WTC11 (cell line): Measurements from ENCODE around the gene ZC2HC1C. TPM values are rescaled to one million over a fixed set of nuclear protein-coding genes. Genes with fewer than 3 reads are reported as not detected.

Experiments
- ATAC-seq: fragments of 200-7000 bp; cut with Tn5 transposase; 2 replicates; pipeline ENCODE4 v1.10.0; 2021; ENCODE audit warnings: mild to moderate bottlenecking, moderate library complexity
- CTCF ChIA-PET: fragments of 300-600 bp; sonication (Branson Sonifier 250); formaldehyde crosslinking; loops from one replicate; lab custom pipeline; 2021; ENCODE audit warnings: antibody characterized with exemption; lab: Charles Lee
- POLR2A ChIA-PET: fragments of 350-600 bp; sonication (Branson Sonifier 250); formaldehyde crosslinking; loops from one replicate; lab custom pipeline; 2021; ENCODE audit warnings: antibody characterized with exemption; lab: Charles Lee
- DNase-seq: peaks from one replicate; pipeline ENCODE4 v3.0.0; 2021; ENCODE audit warnings: low spot score
- H3K27ac Mint-ChIP-seq: 2 replicates; pipeline ENCODE4 v1.8.0; 2021; ENCODE audit warnings: mixed read lengths
- H3K27me3 Mint-ChIP-seq: 2 replicates; pipeline ENCODE4 v1.8.0; 2021; ENCODE audit warnings: low read depth, mild to moderate bottlenecking, moderate library complexity, mixed read lengths
- H3K36me3 Mint-ChIP-seq: 2 replicates; pipeline ENCODE4 v1.8.0; 2021; ENCODE audit warnings: mixed read lengths
- H3K4me1 Mint-ChIP-seq: 2 replicates; pipeline ENCODE4 v1.8.0; 2022; ENCODE audit warnings: mixed read lengths
- H3K4me3 Mint-ChIP-seq: 2 replicates; pipeline ENCODE4 v1.8.0; 2021; ENCODE audit warnings: mild to moderate bottlenecking, moderate library complexity, mixed read lengths
- H3K9me3 Mint-ChIP-seq: 2 replicates; pipeline ENCODE4 v1.8.0; 2021; ENCODE audit warnings: mixed read lengths
- ELF4 ChIP-seq: sonication (generic); formaldehyde crosslinking; IDR thresholded peaks from 2 replicates; pipeline ENCODE4 v1.8.1; 2022; ENCODE audit warnings: low read depth, mild to moderate bottlenecking, moderate library complexity, missing genetic modification reagents
- ESRRA ChIP-seq: sonication (generic); formaldehyde crosslinking; IDR thresholded peaks from 2 replicates; pipeline ENCODE4 v1.8.1; 2022; ENCODE audit warnings: mild to moderate bottlenecking, missing genetic modification reagents, borderline replicate concordance
- FOXP1 ChIP-seq: sonication (generic); formaldehyde crosslinking; IDR thresholded peaks from 2 replicates; pipeline ENCODE4 v1.8.0; 2022; ENCODE audit warnings: missing genetic modification reagents, mild to moderate bottlenecking, moderate library complexity, borderline replicate concordance
- GRHL2 ChIP-seq: fragments of 250-450 bp; sonication (Bioruptor Pico); IDR thresholded peaks from 2 replicates; pipeline ENCODE4 v1.8.0; 2022; ENCODE audit warnings: mild to moderate bottlenecking, moderate library complexity; ENCODE audit not compliant: insufficient replicate concordance, severe bottlenecking
- GTF2I ChIP-seq: fragments of 250-450 bp; sonication (Bioruptor Pico); conservative IDR thresholded peaks from 2 replicates; pipeline ENCODE4 v1.4.0; 2021; ENCODE audit warnings: mild to moderate bottlenecking
- HMGA2 ChIP-seq: fragments of 250-450 bp; sonication (Bioruptor Pico); IDR thresholded peaks from 2 replicates; pipeline ENCODE4 v1.4.0; 2021; ENCODE audit warnings: mild to moderate bottlenecking, moderate library complexity
- IRF2 ChIP-seq: sonication (generic); formaldehyde crosslinking; IDR thresholded peaks from 2 replicates; pipeline ENCODE4 v1.8.0; 2022; ENCODE audit warnings: low read depth, missing genetic modification reagents, borderline replicate concordance
- KAT7 ChIP-seq: sonication (generic); formaldehyde crosslinking; IDR thresholded peaks from 2 replicates; pipeline ENCODE4 v1.8.1; 2023; ENCODE audit warnings: missing genetic modification reagents, mild to moderate bottlenecking, borderline replicate concordance
- NFE2L1 ChIP-seq: sonication (generic); formaldehyde crosslinking; IDR thresholded peaks from 2 replicates; pipeline ENCODE4 v1.8.1; 2023; ENCODE audit warnings: missing genetic modification reagents
- RORB ChIP-seq: fragments of 250-450 bp; sonication (Bioruptor Pico); IDR thresholded peaks from 2 replicates; pipeline ENCODE4 v1.9.0; 2021; ENCODE audit warnings: mild to moderate bottlenecking
- ZNF121 ChIP-seq: sonication (generic); formaldehyde crosslinking; IDR thresholded peaks from 2 replicates; pipeline ENCODE4 v1.8.0; 2023; ENCODE audit warnings: missing genetic modification reagents
- ZNF423 ChIP-seq: fragments of 250-450 bp; sonication (Bioruptor Pico); IDR thresholded peaks from 2 replicates; pipeline ENCODE4 v2.1.2; 2022; ENCODE audit warnings: mild to moderate bottlenecking, moderate library complexity
- total RNA-seq: library from RNA; stranded (reverse); gene quantifications from 3 replicates; pipeline ENCODE4 v1.2.3, GENCODE V29; 2021
- TF ChIP-seq, protein P1 (sequence below): sonication (generic); formaldehyde crosslinking; IDR thresholded peaks from 2 replicates; pipeline ENCODE4 v1.8.1; 2023; ENCODE audit warnings: mild to moderate bottlenecking, missing genetic modification reagents
- TF ChIP-seq, protein P2 (sequence below): sonication (generic); formaldehyde crosslinking; IDR thresholded peaks from 2 replicates; pipeline ENCODE4 v1.8.0; 2022; ENCODE audit warnings: mild to moderate bottlenecking, missing genetic modification reagents
- TF ChIP-seq, protein P3 (sequence below): sonication (generic); formaldehyde crosslinking; IDR thresholded peaks from 2 replicates; pipeline ENCODE4 v1.8.1; 2023; ENCODE audit warnings: mild to moderate bottlenecking, moderate library complexity, missing genetic modification reagents
- TF ChIP-seq, protein P4 (sequence below): sonication (generic); formaldehyde crosslinking; IDR thresholded peaks from 2 replicates; pipeline ENCODE4 v1.8.0; 2022; ENCODE audit warnings: mild to moderate bottlenecking, missing genetic modification reagents
- TF ChIP-seq, protein P5 (sequence below): fragments of 250-450 bp; sonication (Bioruptor Pico); conservative IDR thresholded peaks from 2 replicates; pipeline ENCODE4 v1.9.0; 2021; ENCODE audit warnings: mild to moderate bottlenecking
- TF ChIP-seq, protein P6 (sequence below): sonication (generic); formaldehyde crosslinking; IDR thresholded peaks from 2 replicates; pipeline ENCODE4 v1.8.1; 2023; ENCODE audit warnings: mild to moderate bottlenecking, missing genetic modification reagents, moderate library complexity
- TF ChIP-seq, protein P7 (sequence below): sonication (generic); formaldehyde crosslinking; IDR thresholded peaks from 2 replicates; pipeline ENCODE4 v1.8.0; 2022; ENCODE audit warnings: mild to moderate bottlenecking, missing genetic modification reagents
- TF ChIP-seq, protein P8 (sequence below): sonication (generic); formaldehyde crosslinking; IDR thresholded peaks from 2 replicates; pipeline ENCODE4 v1.8.0; 2023; ENCODE audit warnings: missing genetic modification reagents, mild to moderate bottlenecking, borderline replicate concordance
- TF ChIP-seq, protein P9 (sequence below): sonication (generic); formaldehyde crosslinking; IDR thresholded peaks from 2 replicates; pipeline ENCODE4 v1.8.1; 2022; ENCODE audit warnings: mild to moderate bottlenecking, missing genetic modification reagents, moderate library complexity, borderline replicate concordance

Gene ZC2HC1C
- total RNA-seq, 1 experiment from 2014 or later: 1.6 TPM

DNA sequence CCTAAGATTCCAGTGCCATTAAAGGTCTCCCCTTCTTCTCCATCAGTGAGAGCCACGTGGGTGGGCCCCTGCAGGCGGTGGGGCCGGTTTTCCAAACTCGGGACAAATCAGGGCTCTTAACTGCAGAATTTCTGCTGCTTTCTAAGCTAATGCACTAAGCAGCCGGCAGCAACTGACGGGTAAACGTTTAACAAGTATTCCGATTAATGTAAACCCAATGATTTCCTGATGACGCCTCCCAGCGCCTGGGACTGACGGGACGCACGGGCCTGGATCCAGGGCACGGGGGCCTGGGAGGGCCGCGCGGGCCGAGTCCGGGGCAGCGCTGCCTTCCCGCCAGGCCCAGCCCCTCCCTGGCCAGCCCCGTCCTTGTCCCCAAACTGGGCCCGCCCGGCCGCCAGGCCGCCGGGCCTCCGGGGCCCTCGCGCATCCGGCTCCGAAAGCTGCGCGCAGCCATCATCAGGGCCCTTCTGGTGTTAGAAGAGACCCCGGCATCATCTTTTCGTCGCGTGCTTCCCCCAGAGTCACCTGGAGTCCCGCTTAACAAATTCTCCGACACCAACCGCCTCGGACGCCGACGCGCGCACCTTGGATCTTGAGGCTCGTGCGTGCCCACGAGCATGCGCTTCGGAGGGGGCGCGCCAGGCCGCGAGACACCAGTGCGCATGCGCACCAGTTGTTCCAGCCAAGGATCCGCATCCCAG, 18.4 kb upstream of the ZC2HC1C start, which contains the start of gene MLH3:
Gene MLH3 (minus strand): TSS at position 616 of the 704 bp plus-strand sequence. CDS start 1,812 bp downstream, outside the sequence.
- no peaks in the 10 kb centered on the region for H3K9me3 Mint-ChIP-seq
- no peaks in the 10 kb centered on the region for H3K27me3 Mint-ChIP-seq
- ChIA-PET CTCF (interaction anchor here (0.9 to 1.1 kb wide), 5 partner anchors 13 to 190 kb away, joined by 3 to 5 read pairs (median 3); partner anchors contain the start of gene ACYP1), POLR2A (no interaction called here)
- H3K27ac Mint-ChIP-seq: peak within 1 kb of the TSS; percentile 87
- peaks cover 8% of the 10 kb centered on the region; the same call in 1 of the 2 replicates for H3K4me1 Mint-ChIP-seq
- peaks cover 8% of the 10 kb centered on the region for H3K36me3 Mint-ChIP-seq
- H3K4me3 Mint-ChIP-seq: peak within 1 kb of the TSS; percentile 78
- ATAC-seq (peak; percentile 92), DNase-seq (peak; percentile 90)
- TF ChIP-seq, protein P1, sequence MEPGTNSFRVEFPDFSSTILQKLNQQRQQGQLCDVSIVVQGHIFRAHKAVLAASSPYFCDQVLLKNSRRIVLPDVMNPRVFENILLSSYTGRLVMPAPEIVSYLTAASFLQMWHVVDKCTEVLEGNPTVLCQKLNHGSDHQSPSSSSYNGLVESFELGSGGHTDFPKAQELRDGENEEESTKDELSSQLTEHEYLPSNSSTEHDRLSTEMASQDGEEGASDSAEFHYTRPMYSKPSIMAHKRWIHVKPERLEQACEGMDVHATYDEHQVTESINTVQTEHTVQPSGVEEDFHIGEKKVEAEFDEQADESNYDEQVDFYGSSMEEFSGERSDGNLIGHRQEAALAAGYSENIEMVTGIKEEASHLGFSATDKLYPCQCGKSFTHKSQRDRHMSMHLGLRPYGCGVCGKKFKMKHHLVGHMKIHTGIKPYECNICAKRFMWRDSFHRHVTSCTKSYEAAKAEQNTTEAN (CRISPR knock-in tag): no peak
- no peak for TF ChIP-seq ESRRA
- TF ChIP-seq HMGA2 (CRISPR knock-in tag): 0 out of 2 replicates have a peak, but pooled peaks have one; percentile 8
- no peak for TF ChIP-seq IRF2 (CRISPR knock-in tag)
- TF ChIP-seq, protein P2, sequence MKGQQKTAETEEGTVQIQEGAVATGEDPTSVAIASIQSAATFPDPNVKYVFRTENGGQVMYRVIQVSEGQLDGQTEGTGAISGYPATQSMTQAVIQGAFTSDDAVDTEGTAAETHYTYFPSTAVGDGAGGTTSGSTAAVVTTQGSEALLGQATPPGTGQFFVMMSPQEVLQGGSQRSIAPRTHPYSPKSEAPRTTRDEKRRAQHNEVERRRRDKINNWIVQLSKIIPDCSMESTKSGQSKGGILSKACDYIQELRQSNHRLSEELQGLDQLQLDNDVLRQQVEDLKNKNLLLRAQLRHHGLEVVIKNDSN (CRISPR knock-in tag): peak; percentile 27; the same call in 1 of the 2 replicates
- TF ChIP-seq ELF4 (CRISPR knock-in tag): 0 out of 2 replicates have a peak, but pooled peaks have one; percentile 61
- TF ChIP-seq, protein P3, sequence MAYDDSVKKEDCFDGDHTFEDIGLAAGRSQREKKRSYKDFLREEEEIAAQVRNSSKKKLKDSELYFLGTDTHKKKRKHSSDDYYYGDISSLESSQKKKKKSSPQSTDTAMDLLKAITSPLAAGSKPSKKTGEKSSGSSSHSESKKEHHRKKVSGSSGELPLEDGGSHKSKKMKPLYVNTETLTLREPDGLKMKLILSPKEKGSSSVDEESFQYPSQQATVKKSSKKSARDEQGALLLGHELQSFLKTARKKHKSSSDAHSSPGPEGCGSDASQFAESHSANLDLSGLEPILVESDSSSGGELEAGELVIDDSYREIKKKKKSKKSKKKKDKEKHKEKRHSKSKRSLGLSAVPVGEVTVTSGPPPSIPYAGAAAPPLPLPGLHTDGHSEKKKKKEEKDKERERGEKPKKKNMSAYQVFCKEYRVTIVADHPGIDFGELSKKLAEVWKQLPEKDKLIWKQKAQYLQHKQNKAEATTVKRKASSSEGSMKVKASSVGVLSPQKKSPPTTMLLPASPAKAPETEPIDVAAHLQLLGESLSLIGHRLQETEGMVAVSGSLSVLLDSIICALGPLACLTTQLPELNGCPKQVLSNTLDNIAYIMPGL (CRISPR knock-in tag): peak; percentile 66; the same call in 1 of the 2 replicates
- TF ChIP-seq, protein P4, sequence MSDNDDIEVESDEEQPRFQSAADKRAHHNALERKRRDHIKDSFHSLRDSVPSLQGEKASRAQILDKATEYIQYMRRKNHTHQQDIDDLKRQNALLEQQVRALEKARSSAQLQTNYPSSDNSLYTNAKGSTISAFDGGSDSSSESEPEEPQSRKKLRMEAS (CRISPR knock-in tag): peak; percentile 95
- TF ChIP-seq, protein P5, sequence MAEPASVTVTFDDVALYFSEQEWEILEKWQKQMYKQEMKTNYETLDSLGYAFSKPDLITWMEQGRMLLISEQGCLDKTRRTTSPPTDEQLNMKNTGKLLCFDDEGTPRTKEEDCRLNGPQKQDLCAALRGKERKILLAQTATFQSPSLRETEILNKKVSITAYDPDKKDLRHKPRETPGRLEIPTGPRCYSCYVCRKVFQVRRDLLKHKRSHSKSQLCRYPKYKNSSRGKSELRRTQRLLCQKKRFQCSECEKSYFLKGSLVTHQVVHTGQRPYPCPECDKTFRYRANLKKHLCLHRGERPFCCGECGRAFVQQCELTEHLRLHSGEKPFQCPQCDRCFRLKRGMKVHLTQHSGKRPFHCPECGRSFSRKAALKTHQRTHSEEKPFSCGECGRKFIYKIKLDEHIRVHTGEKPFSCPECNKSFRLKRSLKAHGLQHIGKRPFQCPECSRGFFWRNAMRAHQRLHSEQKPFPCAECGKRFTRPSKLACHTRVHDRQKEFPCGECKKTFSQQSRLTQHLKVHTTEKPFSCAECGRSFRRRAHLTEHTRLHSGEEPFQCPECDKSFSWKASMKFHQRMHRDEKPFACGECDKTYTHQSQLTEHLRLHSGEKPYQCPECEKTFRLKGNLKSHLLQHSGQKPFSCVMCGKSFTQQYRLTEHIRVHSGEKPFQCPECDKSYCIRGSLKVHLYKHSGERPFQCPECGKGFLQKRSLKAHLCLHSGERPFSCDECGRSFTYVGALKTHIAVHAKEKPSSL: no peak
- TF ChIP-seq, protein P6, sequence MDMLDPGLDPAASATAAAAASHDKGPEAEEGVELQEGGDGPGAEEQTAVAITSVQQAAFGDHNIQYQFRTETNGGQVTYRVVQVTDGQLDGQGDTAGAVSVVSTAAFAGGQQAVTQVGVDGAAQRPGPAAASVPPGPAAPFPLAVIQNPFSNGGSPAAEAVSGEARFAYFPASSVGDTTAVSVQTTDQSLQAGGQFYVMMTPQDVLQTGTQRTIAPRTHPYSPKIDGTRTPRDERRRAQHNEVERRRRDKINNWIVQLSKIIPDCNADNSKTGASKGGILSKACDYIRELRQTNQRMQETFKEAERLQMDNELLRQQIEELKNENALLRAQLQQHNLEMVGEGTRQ: peak; percentile 37; the same call in 1 of the 2 replicates
- TF ChIP-seq ZNF121 (CRISPR knock-in tag): no peak
- peak; percentile 70; the same call in 1 of the 2 replicates for TF ChIP-seq FOXP1 (CRISPR knock-in tag)
- TF ChIP-seq KAT7 (CRISPR knock-in tag): 0 out of 2 replicates have a peak, but pooled peaks have one; percentile 88
- TF ChIP-seq GTF2I (CRISPR knock-in tag): no peak
- TF ChIP-seq, protein P7, sequence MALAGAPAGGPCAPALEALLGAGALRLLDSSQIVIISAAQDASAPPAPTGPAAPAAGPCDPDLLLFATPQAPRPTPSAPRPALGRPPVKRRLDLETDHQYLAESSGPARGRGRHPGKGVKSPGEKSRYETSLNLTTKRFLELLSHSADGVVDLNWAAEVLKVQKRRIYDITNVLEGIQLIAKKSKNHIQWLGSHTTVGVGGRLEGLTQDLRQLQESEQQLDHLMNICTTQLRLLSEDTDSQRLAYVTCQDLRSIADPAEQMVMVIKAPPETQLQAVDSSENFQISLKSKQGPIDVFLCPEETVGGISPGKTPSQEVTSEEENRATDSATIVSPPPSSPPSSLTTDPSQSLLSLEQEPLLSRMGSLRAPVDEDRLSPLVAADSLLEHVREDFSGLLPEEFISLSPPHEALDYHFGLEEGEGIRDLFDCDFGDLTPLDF (CRISPR knock-in tag): no peak
- TF ChIP-seq ZNF423 (CRISPR knock-in tag): no peak
- TF ChIP-seq NFE2L1 (CRISPR knock-in tag): no peak; the same call in 1 of the 2 replicates
- TF ChIP-seq, protein P8, sequence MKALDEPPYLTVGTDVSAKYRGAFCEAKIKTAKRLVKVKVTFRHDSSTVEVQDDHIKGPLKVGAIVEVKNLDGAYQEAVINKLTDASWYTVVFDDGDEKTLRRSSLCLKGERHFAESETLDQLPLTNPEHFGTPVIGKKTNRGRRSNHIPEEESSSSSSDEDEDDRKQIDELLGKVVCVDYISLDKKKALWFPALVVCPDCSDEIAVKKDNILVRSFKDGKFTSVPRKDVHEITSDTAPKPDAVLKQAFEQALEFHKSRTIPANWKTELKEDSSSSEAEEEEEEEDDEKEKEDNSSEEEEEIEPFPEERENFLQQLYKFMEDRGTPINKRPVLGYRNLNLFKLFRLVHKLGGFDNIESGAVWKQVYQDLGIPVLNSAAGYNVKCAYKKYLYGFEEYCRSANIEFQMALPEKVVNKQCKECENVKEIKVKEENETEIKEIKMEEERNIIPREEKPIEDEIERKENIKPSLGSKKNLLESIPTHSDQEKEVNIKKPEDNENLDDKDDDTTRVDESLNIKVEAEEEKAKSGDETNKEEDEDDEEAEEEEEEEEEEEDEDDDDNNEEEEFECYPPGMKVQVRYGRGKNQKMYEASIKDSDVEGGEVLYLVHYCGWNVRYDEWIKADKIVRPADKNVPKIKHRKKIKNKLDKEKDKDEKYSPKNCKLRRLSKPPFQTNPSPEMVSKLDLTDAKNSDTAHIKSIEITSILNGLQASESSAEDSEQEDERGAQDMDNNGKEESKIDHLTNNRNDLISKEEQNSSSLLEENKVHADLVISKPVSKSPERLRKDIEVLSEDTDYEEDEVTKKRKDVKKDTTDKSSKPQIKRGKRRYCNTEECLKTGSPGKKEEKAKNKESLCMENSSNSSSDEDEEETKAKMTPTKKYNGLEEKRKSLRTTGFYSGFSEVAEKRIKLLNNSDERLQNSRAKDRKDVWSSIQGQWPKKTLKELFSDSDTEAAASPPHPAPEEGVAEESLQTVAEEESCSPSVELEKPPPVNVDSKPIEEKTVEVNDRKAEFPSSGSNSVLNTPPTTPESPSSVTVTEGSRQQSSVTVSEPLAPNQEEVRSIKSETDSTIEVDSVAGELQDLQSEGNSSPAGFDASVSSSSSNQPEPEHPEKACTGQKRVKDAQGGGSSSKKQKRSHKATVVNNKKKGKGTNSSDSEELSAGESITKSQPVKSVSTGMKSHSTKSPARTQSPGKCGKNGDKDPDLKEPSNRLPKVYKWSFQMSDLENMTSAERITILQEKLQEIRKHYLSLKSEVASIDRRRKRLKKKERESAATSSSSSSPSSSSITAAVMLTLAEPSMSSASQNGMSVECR: 0 out of 2 replicates have a peak, but pooled peaks have one; percentile 25
- no peak for TF ChIP-seq RORB
- TF ChIP-seq GRHL2: no peak
- TF ChIP-seq, protein P9, sequence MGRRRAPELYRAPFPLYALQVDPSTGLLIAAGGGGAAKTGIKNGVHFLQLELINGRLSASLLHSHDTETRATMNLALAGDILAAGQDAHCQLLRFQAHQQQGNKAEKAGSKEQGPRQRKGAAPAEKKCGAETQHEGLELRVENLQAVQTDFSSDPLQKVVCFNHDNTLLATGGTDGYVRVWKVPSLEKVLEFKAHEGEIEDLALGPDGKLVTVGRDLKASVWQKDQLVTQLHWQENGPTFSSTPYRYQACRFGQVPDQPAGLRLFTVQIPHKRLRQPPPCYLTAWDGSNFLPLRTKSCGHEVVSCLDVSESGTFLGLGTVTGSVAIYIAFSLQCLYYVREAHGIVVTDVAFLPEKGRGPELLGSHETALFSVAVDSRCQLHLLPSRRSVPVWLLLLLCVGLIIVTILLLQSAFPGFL (CRISPR knock-in tag): no peak
